ENCODE results near the gene TAC3. TPM values are rescaled to one million over a fixed set of nuclear protein-coding genes. Genes with fewer than 3 reads are reported as not detected.

TAC3 gene
- total RNA-seq, 1 donor from 2014 or later = not detected

DNA sequence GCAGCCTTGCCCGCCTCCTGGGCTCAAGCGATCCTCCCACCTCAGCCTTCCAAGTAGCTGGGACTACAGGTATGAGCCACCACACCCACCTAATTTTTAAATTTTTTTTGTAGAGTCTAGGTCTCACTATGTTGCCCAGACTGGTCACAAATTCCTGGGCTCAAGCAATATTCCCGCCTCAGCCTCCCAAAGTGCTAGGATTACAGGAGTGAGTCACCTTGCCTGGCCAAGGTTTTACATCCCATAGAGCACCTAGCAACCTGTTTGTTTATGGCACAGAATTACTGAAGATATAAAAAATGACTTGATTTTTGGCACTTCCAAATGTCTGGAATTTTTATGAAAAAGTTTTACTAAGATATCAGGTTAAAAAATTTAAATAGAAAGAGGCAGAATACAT is 17.1 kb upstream of the TAC3 start:
- intact Hi-C loops (cut with DNase I) = no loop called here
- H3K4me3 ChIP-seq = no peak overlapping the region
- H3K9me3 ChIP-seq = no peaks in the 10 kb centered on the region
- H3K27ac ChIP-seq = no peak overlapping the region
- DNase-seq (ENCODE audit: extremely low spot score in 2 of 2) = no peak
- H3K27me3 ChIP-seq = no peaks in the 10 kb centered on the region
- no peaks in the 10 kb centered on the region for H3K36me3 ChIP-seq
- no peak for TF ChIP-seq POLR2A (IDR thresholded peaks at IDR 0.05)
- TF ChIP-seq, protein P1, sequence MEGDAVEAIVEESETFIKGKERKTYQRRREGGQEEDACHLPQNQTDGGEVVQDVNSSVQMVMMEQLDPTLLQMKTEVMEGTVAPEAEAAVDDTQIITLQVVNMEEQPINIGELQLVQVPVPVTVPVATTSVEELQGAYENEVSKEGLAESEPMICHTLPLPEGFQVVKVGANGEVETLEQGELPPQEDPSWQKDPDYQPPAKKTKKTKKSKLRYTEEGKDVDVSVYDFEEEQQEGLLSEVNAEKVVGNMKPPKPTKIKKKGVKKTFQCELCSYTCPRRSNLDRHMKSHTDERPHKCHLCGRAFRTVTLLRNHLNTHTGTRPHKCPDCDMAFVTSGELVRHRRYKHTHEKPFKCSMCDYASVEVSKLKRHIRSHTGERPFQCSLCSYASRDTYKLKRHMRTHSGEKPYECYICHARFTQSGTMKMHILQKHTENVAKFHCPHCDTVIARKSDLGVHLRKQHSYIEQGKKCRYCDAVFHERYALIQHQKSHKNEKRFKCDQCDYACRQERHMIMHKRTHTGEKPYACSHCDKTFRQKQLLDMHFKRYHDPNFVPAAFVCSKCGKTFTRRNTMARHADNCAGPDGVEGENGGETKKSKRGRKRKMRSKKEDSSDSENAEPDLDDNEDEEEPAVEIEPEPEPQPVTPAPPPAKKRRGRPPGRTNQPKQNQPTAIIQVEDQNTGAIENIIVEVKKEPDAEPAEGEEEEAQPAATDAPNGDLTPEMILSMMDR (IDR thresholded peaks at IDR 0.05) = no peak
- no peak for TF ChIP-seq POLR2AphosphoS5 (IDR thresholded peaks at IDR 0.05; ENCODE audit: insufficient read depth in 1 of 2, low read depth in 1 of 2)
- peaks cover 9% of the 10 kb centered on the region for H3K4me1 ChIP-seq

- no peak overlapping the region for H3K27ac ChIP-seq
- TF ChIP-seq POLR2AphosphoS5 (IDR thresholded peaks at IDR 0.05; ENCODE audit: insufficient read depth in 1 of 2, low read depth in 1 of 2) (no peak), POLR2A (IDR thresholded peaks at IDR 0.05) (no peak)
- TF ChIP-seq, protein P1 (IDR thresholded peaks at IDR 0.05) = no peak
- intact Hi-C loops (cut with DNase I) = no loop called here
Observed at GRCh38 chr12:57031789-57032188, 15.5 kb upstream of the TAC3 start.

DNA sequence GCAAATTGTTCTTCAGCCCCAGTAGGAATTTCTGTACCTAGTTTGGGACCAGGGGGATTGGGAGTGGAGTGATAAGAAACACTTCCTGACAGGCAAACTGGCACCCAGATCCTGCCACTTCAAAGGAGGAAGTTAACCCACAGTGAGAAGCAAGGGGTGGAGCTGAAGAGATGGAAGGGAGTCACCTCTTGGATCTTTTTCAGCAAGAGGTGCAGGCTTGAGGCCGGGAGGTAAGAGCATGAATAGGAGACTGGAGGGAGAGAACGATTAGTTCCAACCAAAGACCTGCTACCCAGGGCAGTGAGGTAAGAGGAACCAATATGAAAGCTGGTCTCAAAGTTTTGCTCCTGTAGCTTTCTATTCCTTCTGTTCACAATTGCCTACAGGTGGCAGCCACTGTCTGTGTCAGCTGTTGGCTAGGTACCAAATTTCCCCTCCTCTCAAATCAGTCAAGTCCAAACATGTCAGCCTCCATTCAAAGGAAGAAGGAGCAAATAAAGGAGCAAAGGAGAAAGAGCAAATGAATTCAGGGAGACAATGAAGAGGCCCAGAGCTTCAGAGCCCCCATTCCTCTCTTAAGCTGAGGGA is 14.9 kb upstream of the TAC3 start:
- TF ChIP-seq, protein P1 (IDR thresholded peaks at IDR 0.05) = no peak
- TF ChIP-seq POLR2AphosphoS5 (IDR thresholded peaks at IDR 0.05; ENCODE audit: insufficient read depth in 1 of 2, low read depth in 1 of 2) (no peak), POLR2A (IDR thresholded peaks at IDR 0.05) (no peak)
- intact Hi-C loops (cut with DNase I) = no loop called here
- no peak overlapping the region for H3K27ac ChIP-seq
- no peak overlapping the region for H3K4me3 ChIP-seq
- no peaks in the 10 kb centered on the region for H3K9me3 ChIP-seq
- no peaks in the 10 kb centered on the region for H3K36me3 ChIP-seq
- H3K27me3 ChIP-seq = no peaks in the 10 kb centered on the region
- peaks cover 9% of the 10 kb centered on the region for H3K4me1 ChIP-seq
- DNase-seq (ENCODE audit: extremely low spot score in 2 of 2) = no peak

More at GRCh38 chr12:57031789-57032188, 15.5 kb upstream of the TAC3 start:
- Histone ChIP-seq H3K9me3 (no peaks in the 10 kb centered on the region), H3K27me3 (no peaks in the 10 kb centered on the region), H3K4me1 (peaks cover 9% of the 10 kb centered on the region), H3K36me3 (no peaks in the 10 kb centered on the region), H3K4me3 (no peak overlapping the region)
- DNase-seq (ENCODE audit: extremely low spot score in 2 of 2) = no peak

DNA sequence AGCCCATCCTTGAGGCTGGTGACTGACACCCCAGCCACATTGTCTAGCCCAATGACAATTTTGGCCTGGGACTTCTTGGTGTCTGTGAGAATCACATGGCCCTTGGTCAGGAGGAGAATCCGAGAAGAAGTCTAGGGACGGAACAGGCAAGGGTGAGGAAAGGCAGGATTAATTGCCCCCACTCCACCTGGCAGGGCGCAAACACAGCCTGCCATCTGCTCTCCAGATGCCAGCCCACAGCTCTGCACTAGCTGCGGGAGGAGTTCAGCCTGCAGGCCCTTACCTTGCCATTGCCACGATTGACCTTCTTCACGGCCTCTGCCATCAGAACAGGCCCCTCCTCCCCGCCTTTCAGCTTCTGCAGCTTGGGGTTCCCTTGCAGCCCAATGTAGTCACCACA is 13.1 kb upstream of the TAC3 start:
- intact Hi-C loops (cut with DNase I) = no loop called here
- Histone ChIP-seq H3K27ac (no peak overlapping the region), H3K4me3 (no peak overlapping the region), H3K36me3 (no peaks in the 10 kb centered on the region), H3K4me1 (peaks cover 9% of the 10 kb centered on the region), H3K27me3 (no peaks in the 10 kb centered on the region), H3K9me3 (no peaks in the 10 kb centered on the region)
- DNase-seq (ENCODE audit: extremely low spot score in 2 of 2) = no peak
- no peak for TF ChIP-seq POLR2A (IDR thresholded peaks at IDR 0.05)
- TF ChIP-seq, protein P1 (IDR thresholded peaks at IDR 0.05) = no peak
- TF ChIP-seq POLR2AphosphoS5 (IDR thresholded peaks at IDR 0.05; ENCODE audit: insufficient read depth in 1 of 2, low read depth in 1 of 2) = no peak

GRCh38 chr12:57027805-57028153 is 11.4 kb upstream of the TAC3 start:
- peaks cover 9% of the 10 kb centered on the region for H3K4me1 ChIP-seq
- intact Hi-C loops (cut with DNase I) = no loop called here
- no peak for DNase-seq (ENCODE audit: extremely low spot score in 2 of 2)
- H3K4me3 ChIP-seq = no peak overlapping the region
- no peak overlapping the region for H3K27ac ChIP-seq
- TF ChIP-seq, protein P1 (IDR thresholded peaks at IDR 0.05) = no peak
- TF ChIP-seq POLR2A (IDR thresholded peaks at IDR 0.05) (no peak), POLR2AphosphoS5 (IDR thresholded peaks at IDR 0.05; ENCODE audit: insufficient read depth in 1 of 2, low read depth in 1 of 2) (no peak)
- no peaks in the 10 kb centered on the region for H3K36me3 ChIP-seq
- no peaks in the 10 kb centered on the region for H3K9me3 ChIP-seq
- H3K27me3 ChIP-seq = no peaks in the 10 kb centered on the region
